Astrocyte (in vitro differentiated cells and primary cell): ENCODE measurements around the gene ZNF732.

Experiments
- CTCF ChIP-seq: IDR thresholded peaks from 2 replicates; pipeline ENCODE4 v1.5.1; 2011; ENCODE audit warnings: low read depth, mild to moderate bottlenecking, inconsistent platforms, low read length, moderate library complexity; ENCODE audit not compliant: insufficient read depth
- EZH2 ChIP-seq: IDR thresholded peaks from 2 replicates; pipeline ENCODE4 v1.6.1; 2012; ENCODE audit warnings: mild to moderate bottlenecking, low read length, inconsistent platforms; ENCODE audit not compliant: insufficient read depth

- TF ChIP-seq EZH2 (no peak), CTCF (no peak)
Measured at GRCh38 chr4:309807-310206, 4.5 kb upstream of the ZNF732 start.
